Progenitor cell of endocrine pancreas (in vitro differentiated cells): ENCODE measurements around the gene SHISA6. TPM values are rescaled to one million over a fixed set of nuclear protein-coding genes. Genes with fewer than 3 reads are reported as not detected.

Source experiments
- DNase-seq: peaks from one replicate; pipeline ENCODE4 v3.0.0; 2021; ENCODE audit warnings: low spot score; ENCODE audit not compliant: unreplicated experiment
- H3K27ac Mint-ChIP-seq: 2 replicates; pipeline ENCODE4 v1.8.0; 2021; ENCODE audit warnings: mild to moderate bottlenecking, moderate library complexity, mixed read lengths
- H3K27me3 Mint-ChIP-seq: 2 replicates; pipeline ENCODE4 v1.8.0; 2021; ENCODE audit warnings: mixed read lengths
- H3K36me3 Mint-ChIP-seq: 2 replicates; pipeline ENCODE4 v1.8.0; 2022; ENCODE audit warnings: mixed read lengths; ENCODE audit not compliant: insufficient read depth
- H3K4me1 Mint-ChIP-seq: 2 replicates; pipeline ENCODE4 v1.8.0; 2021; ENCODE audit warnings: low read depth, mixed read lengths
- H3K4me3 Mint-ChIP-seq: 2 replicates; pipeline ENCODE4 v1.8.0; 2021; ENCODE audit warnings: low read depth, mild to moderate bottlenecking, moderate library complexity, mixed read lengths
- H3K9me3 Mint-ChIP-seq: 2 replicates; pipeline ENCODE4 v1.8.0; 2021; ENCODE audit warnings: low read depth, mixed read lengths
- CTCF ChIP-seq: fragments of 200-600 bp; sonication (generic); IDR thresholded peaks from one replicate; pipeline ENCODE4 v1.5.0; 2021; ENCODE audit warnings: antibody characterized with exemption, mild to moderate bottlenecking; ENCODE audit not compliant: unreplicated experiment
- total RNA-seq: library from RNA; stranded (reverse); gene quantifications from 2 replicates; pipeline ENCODE4 v1.2.1, GENCODE V29; 2021

SHISA6 gene
- total RNA-seq, 1 donor from 2014 or later, result 1.0 TPM

DNA sequence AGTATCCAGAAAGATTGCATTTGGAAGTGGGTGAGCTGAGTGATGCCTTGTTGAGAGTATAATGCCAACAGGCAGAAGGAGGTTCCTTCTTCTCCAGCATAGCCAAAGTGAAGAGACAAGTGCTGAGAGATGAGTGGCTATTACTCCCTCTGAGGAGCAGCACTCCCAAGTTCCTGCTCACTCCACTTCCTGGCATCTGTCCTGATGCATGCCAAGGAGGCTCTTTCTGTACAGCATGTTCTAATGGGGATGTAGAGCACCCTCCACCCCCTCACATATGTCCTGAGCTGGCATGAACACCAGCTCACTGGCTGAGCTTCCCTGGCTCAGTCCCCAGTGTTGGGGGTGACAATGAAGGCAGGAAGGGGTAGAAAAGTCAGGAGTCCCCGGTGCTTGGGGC lies 313.0 kb downstream of the SHISA6 start:
- Mint-ChIP-seq H3K4me3 (no peak overlapping the region), H3K9me3 (no peaks in the 10 kb centered on the region), H3K4me1 (no peaks in the 10 kb centered on the region), H3K27ac (no peak overlapping the region), H3K36me3 (no peaks in the 10 kb centered on the region), H3K27me3 (peaks cover 20% of the 10 kb centered on the region)
- no peak for DNase-seq
- no peak for TF ChIP-seq CTCF

- Mint-ChIP-seq H3K4me3 (no peak overlapping the region), H3K27ac (no peak overlapping the region), H3K36me3 (no peaks in the 10 kb centered on the region), H3K27me3 (peaks cover 20% of the 10 kb centered on the region), H3K4me1 (no peaks in the 10 kb centered on the region), H3K9me3 (no peaks in the 10 kb centered on the region)
- TF ChIP-seq CTCF, result no peak
- no peak for DNase-seq
These were observed 313.5 kb downstream of the SHISA6 start for GRCh38 chr17:11554542-11554941.

GRCh38 chr17:11555530-11555929 lies 314.5 kb downstream of the SHISA6 start:
- no peak overlapping the region for H3K27ac Mint-ChIP-seq
- H3K27me3 Mint-ChIP-seq, result peaks cover 20% of the 10 kb centered on the region
- no peak for TF ChIP-seq CTCF
- H3K9me3 Mint-ChIP-seq, result no peaks in the 10 kb centered on the region
- no peaks in the 10 kb centered on the region for H3K36me3 Mint-ChIP-seq
- DNase-seq, result no peak
- H3K4me1 Mint-ChIP-seq, result no peaks in the 10 kb centered on the region
- no peak overlapping the region for H3K4me3 Mint-ChIP-seq

- H3K9me3 Mint-ChIP-seq, result no peaks in the 10 kb centered on the region
- H3K4me3 Mint-ChIP-seq, result no peak overlapping the region
- no peak for DNase-seq
- no peak overlapping the region for H3K27ac Mint-ChIP-seq
- H3K36me3 Mint-ChIP-seq, result no peaks in the 10 kb centered on the region
- H3K4me1 Mint-ChIP-seq, result no peaks in the 10 kb centered on the region
- no peak for TF ChIP-seq CTCF
- peaks cover 23% of the 10 kb centered on the region for H3K27me3 Mint-ChIP-seq
These were observed 316.9 kb downstream of the SHISA6 start for GRCh38 chr17:11557727-11558452.

GRCh38 chr17:11558681-11559234 lies 317.7 kb downstream of the SHISA6 start:
- Mint-ChIP-seq H3K27me3 (peaks cover 18% of the 10 kb centered on the region), H3K9me3 (no peaks in the 10 kb centered on the region), H3K4me1 (no peaks in the 10 kb centered on the region), H3K4me3 (no peak overlapping the region), H3K36me3 (no peaks in the 10 kb centered on the region), H3K27ac (no peak overlapping the region)
- DNase-seq, result no peak
- no peak for TF ChIP-seq CTCF
